Smooth muscle cell (in vitro differentiated cells): ENCODE measurements around the gene ARL4D. TPM values are rescaled to one million over a fixed set of nuclear protein-coding genes. Genes with fewer than 3 reads are reported as not detected.

Experiments
- DNase-seq: peaks from one replicate; lab custom pipeline; 2025; ENCODE audit not compliant: unreplicated experiment; lab: John Stamatoyannopoulos, UW
- H2AFZ ChIP-seq: fragments of 200-600 bp; sonication (generic); 2 replicates; pipeline ENCODE4 v1.6.0; 2016; ENCODE audit warnings: antibody characterized with exemption, low read depth, mild to moderate bottlenecking
- H3F3A ChIP-seq: fragments of 200-600 bp; sonication (generic); 2 replicates; pipeline ENCODE4 v1.6.0; 2017; ENCODE audit warnings: antibody characterized with exemption, low read depth
- H3K27ac ChIP-seq: fragments of 200-600 bp; sonication (generic); 2 replicates; pipeline ENCODE4 v1.5.1; 2016; ENCODE audit warnings: low read depth, mild to moderate bottlenecking
- H3K27me3 ChIP-seq: fragments of 200-600 bp; sonication (generic); 2 replicates; pipeline ENCODE4 v1.6.1; 2016; ENCODE audit warnings: low read depth, mild to moderate bottlenecking
- H3K36me3 ChIP-seq: fragments of 200-600 bp; sonication (generic); 2 replicates; pipeline ENCODE4 v1.5.1; 2016; ENCODE audit warnings: low read depth
- H3K4me1 ChIP-seq: fragments of 200-600 bp; sonication (generic); 2 replicates; pipeline ENCODE4 v1.5.1; 2016; ENCODE audit warnings: low read depth
- H3K4me2 ChIP-seq: fragments of 200-600 bp; sonication (generic); 2 replicates; pipeline ENCODE4 v1.6.0; 2016; ENCODE audit warnings: mild to moderate bottlenecking
- H3K4me3 ChIP-seq: fragments of 200-600 bp; sonication (generic); 2 replicates; pipeline ENCODE4 v1.5.1; 2016; ENCODE audit warnings: mild to moderate bottlenecking
- H3K79me2 ChIP-seq: fragments of 200-600 bp; sonication (generic); 2 replicates; pipeline ENCODE4 v1.6.0; 2016; ENCODE audit warnings: low read depth, mild to moderate bottlenecking
- H3K9ac ChIP-seq: fragments of 200-600 bp; sonication (generic); 2 replicates; pipeline ENCODE4 v1.6.0; 2016; ENCODE audit warnings: low read depth
- H3K9me3 ChIP-seq: fragments of 200-600 bp; sonication (generic); replicated peaks from 2 replicates; pipeline ENCODE4 v1.5.1; 2016; ENCODE audit warnings: low read depth
- H4K20me1 ChIP-seq: fragments of 200-600 bp; sonication (generic); 2 replicates; pipeline ENCODE4 v1.6.0; 2016; ENCODE audit warnings: low read depth
- CTCF ChIP-seq: fragments of 200-600 bp; sonication (generic); IDR thresholded peaks from 2 replicates; pipeline ENCODE4 v1.5.1; 2017; ENCODE audit warnings: borderline replicate concordance, mild to moderate bottlenecking, antibody characterized with exemption; ENCODE audit not compliant: insufficient read depth, poor library complexity, severe bottlenecking
- WGBS: methylation state at CpG from one replicate; pipeline ENCODE4 v1.1.7; 2016; ENCODE audit warnings: low lambda C conversion rate; 5-methylcytosine and 5-hydroxymethylcytosine counted together
- polyA plus RNA-seq: library from polyadenylated mRNA; unstranded; fragments of >200 nt; fragmentation: Nextera tagmentation; extraction: Ambion mirVana; gene quantifications from 2 replicates; pipeline ENCODE4 v1.2.1, GENCODE V29; 2016
- total RNA-seq: library from RNA; depleted of rRNA; stranded (reverse); fragments of >200 nt; gene quantifications from 2 replicates; pipeline ENCODE4 v1.2.3, GENCODE V29; 2014

The ARL4D gene
- total and polyA plus RNA-seq, 2 experiments from 2014 or later, result 9.9 to 25.9 TPM

- peaks cover 10% of the 10 kb centered on the region for H3K4me1 ChIP-seq
- no peaks in the 10 kb centered on the region for H3K36me3 ChIP-seq
- H2AFZ ChIP-seq, result no peak overlapping the region
- TF ChIP-seq CTCF, result no peak
- H3F3A ChIP-seq, result peaks cover 8% of the 10 kb centered on the region
- WGBS, result 28% methylated on average over 10 of the region's 10 CpGs
- no peak for DNase-seq
- no peaks in the 10 kb centered on the region for H3K79me2 ChIP-seq
- H4K20me1 ChIP-seq, result no peaks in the 10 kb centered on the region
- peak overlapping the region; percentile 84 for H3K4me2 ChIP-seq
- H3K4me3 ChIP-seq, result peak overlapping the region; percentile 10
- H3K27me3 ChIP-seq, result no peaks in the 10 kb centered on the region
- H3K9me3 ChIP-seq, result no peaks in the 10 kb centered on the region
- H3K9ac ChIP-seq, result peak overlapping the region; percentile 44
- peak overlapping the region; percentile 80 for H3K27ac ChIP-seq
Measured at GRCh38 chr17:43406676-43407645, 8.2 kb downstream of the ARL4D start.

- H3K79me2 ChIP-seq, result no peaks in the 10 kb centered on the region
- no peak overlapping the region for H3K4me2 ChIP-seq
- no peaks in the 10 kb centered on the region for H3K27me3 ChIP-seq
- no peak overlapping the region for H3K27ac ChIP-seq
- 90% methylated on average over 3 of the region's 3 CpGs for WGBS
- H3F3A ChIP-seq, result peaks cover 7% of the 10 kb centered on the region
- H3K4me1 ChIP-seq, result peaks cover 9% of the 10 kb centered on the region
- no peak for TF ChIP-seq CTCF
- no peak overlapping the region for H2AFZ ChIP-seq
- H3K9ac ChIP-seq, result no peak overlapping the region
- no peak overlapping the region for H3K4me3 ChIP-seq
- H4K20me1 ChIP-seq, result no peaks in the 10 kb centered on the region
- H3K9me3 ChIP-seq, result no peaks in the 10 kb centered on the region
- DNase-seq, result no peak
- H3K36me3 ChIP-seq, result no peaks in the 10 kb centered on the region
Measured at GRCh38 chr17:43409131-43409530, 10.3 kb downstream of the ARL4D start.

GRCh38 chr17:43410557-43411368 is 12.0 kb downstream of the ARL4D start:
- WGBS, result 86% methylated on average over 6 of the region's 6 CpGs

More at GRCh38 chr17:43410557-43411368, 12.0 kb downstream of the ARL4D start:
- Histone ChIP-seq H3K4me2 (no peak overlapping the region), H3K4me3 (no peak overlapping the region), H2AFZ (no peak overlapping the region), H4K20me1 (no peaks in the 10 kb centered on the region), H3K27ac (no peak overlapping the region), H3F3A (peaks cover 7% of the 10 kb centered on the region), H3K9me3 (no peaks in the 10 kb centered on the region), H3K27me3 (no peaks in the 10 kb centered on the region), H3K4me1 (peaks cover 9% of the 10 kb centered on the region), H3K9ac (no peak overlapping the region), H3K79me2 (no peaks in the 10 kb centered on the region), H3K36me3 (no peaks in the 10 kb centered on the region)
- no peak for DNase-seq
- TF ChIP-seq CTCF, result no peak
